Measurements from ENCODE around the gene PHLPP1. TPM values are rescaled to one million over a fixed set of nuclear protein-coding genes. Genes with fewer than 3 reads are reported as not detected.

Gene PHLPP1
- total and polyA plus RNA-seq, 4 experiments from 2014 or later = 0.36 to 7.8 (median 6.3) TPM; not detected in 1

- no peak overlapping the region for H3K27ac ChIP-seq (ENCODE audit: low read depth, low read length)
- ChIA-PET POLR2A (ENCODE audit: partially characterized antibody) (no interaction called here), CTCF (ENCODE audit: partially characterized antibody) (interaction anchor here (1.4 kb wide), 1 partner anchor 15 kb away, joined by 5 read pairs; no protein-coding TSS in a partner anchor)
- H3K27me3 ChIP-seq (ENCODE audit: insufficient read depth, low read length) = no peaks in the 10 kb centered on the region
- Mint-ChIP-seq H3K27me3 (no peaks in the 10 kb centered on the region), H3K4me1 (peaks cover 0 to 2% (median 0%) of the 10 kb centered on the region in 4 donors), H3K27ac (no peak overlapping the region), H3K9me3 (no peaks in the 10 kb centered on the region), H3K4me3 (no peak overlapping the region), H3K36me3 (peaks cover 10 to 19% of the 10 kb centered on the region in 2 donors)
- no peaks in the 10 kb centered on the region for H3K36me3 ChIP-seq (ENCODE audit: insufficient read depth, low read length)
- H3K4me1 ChIP-seq (ENCODE audit: insufficient read depth, low read length) = no peaks in the 10 kb centered on the region
- DNase-seq = no peak
- no peak overlapping the region for H3K4me3 ChIP-seq (ENCODE audit: low read length in 2 of 2)
- no peaks in the 10 kb centered on the region for H3K9me3 ChIP-seq (ENCODE audit: control insufficient read depth in 1 of 2, low read length in 2 of 2)
- intact Hi-C loops (cut with micrococcal nuclease) = no loop called here
Observed at GRCh38 chr18:62942578-62942977, 227.2 kb downstream of the PHLPP1 start.

- Histone ChIP-seq H3K27me3 (ENCODE audit: insufficient read depth, low read length) (no peaks in the 10 kb centered on the region), H3K27ac (ENCODE audit: low read depth, low read length) (no peak overlapping the region), H3K4me3 (ENCODE audit: low read length in 2 of 2) (no peak overlapping the region), H3K9me3 (ENCODE audit: control insufficient read depth in 1 of 2, low read length in 2 of 2) (no peaks in the 10 kb centered on the region), H3K36me3 (ENCODE audit: insufficient read depth, low read length) (no peaks in the 10 kb centered on the region), H3K4me1 (ENCODE audit: insufficient read depth, low read length) (no peaks in the 10 kb centered on the region)
- no peaks in the 10 kb centered on the region for H3K27me3 Mint-ChIP-seq
- H3K4me3 Mint-ChIP-seq = no peak overlapping the region
- intact Hi-C loops (cut with micrococcal nuclease) = no loop called here
- no peaks in the 10 kb centered on the region for H3K9me3 Mint-ChIP-seq
- ChIA-PET POLR2A (ENCODE audit: partially characterized antibody) (no interaction called here), CTCF (ENCODE audit: partially characterized antibody) (no interaction called here)
- DNase-seq = no peak
- peaks cover 0 to 2% (median 0%) of the 10 kb centered on the region in 4 donors for H3K4me1 Mint-ChIP-seq
- H3K27ac Mint-ChIP-seq = no peak overlapping the region
- H3K36me3 Mint-ChIP-seq = peaks cover 12 to 19% of the 10 kb centered on the region in 2 donors
Observed at GRCh38 chr18:62944454-62944853, 229.1 kb downstream of the PHLPP1 start.

- ChIA-PET CTCF (ENCODE audit: partially characterized antibody) (no interaction called here), POLR2A (ENCODE audit: partially characterized antibody) (no interaction called here)
- no peak overlapping the region for H3K4me3 ChIP-seq (ENCODE audit: low read length in 2 of 2)
- Mint-ChIP-seq H3K4me3 (no peak overlapping the region), H3K9me3 (no peaks in the 10 kb centered on the region), H3K27ac (no peak overlapping the region), H3K27me3 (no peaks in the 10 kb centered on the region), H3K4me1 (peaks cover 0 to 4% (median under 1%) of the 10 kb centered on the region in 4 donors), H3K36me3 (peaks cover 12% of the 10 kb centered on the region in 2 donors)
- H3K27ac ChIP-seq (ENCODE audit: low read depth, low read length) = no peak overlapping the region
- intact Hi-C loops (cut with micrococcal nuclease) = no loop called here
- no peaks in the 10 kb centered on the region for H3K9me3 ChIP-seq (ENCODE audit: control insufficient read depth in 1 of 2, low read length in 2 of 2)
- no peaks in the 10 kb centered on the region for H3K36me3 ChIP-seq (ENCODE audit: insufficient read depth, low read length)
- no peaks in the 10 kb centered on the region for H3K27me3 ChIP-seq (ENCODE audit: insufficient read depth, low read length)
- no peaks in the 10 kb centered on the region for H3K4me1 ChIP-seq (ENCODE audit: insufficient read depth, low read length)
- no peak for DNase-seq
Observed at GRCh38 chr18:62948788-62949187, 233.4 kb downstream of the PHLPP1 start.

- no peaks in the 10 kb centered on the region for H3K27me3 ChIP-seq (ENCODE audit: insufficient read depth, low read length)
- Mint-ChIP-seq H3K36me3 (peaks cover 8 to 9% of the 10 kb centered on the region in 2 donors), H3K9me3 (no peaks in the 10 kb centered on the region), H3K27me3 (no peaks in the 10 kb centered on the region), H3K27ac (no peak overlapping the region), H3K4me3 (no peak overlapping the region), H3K4me1 (peaks cover 0 to 9% (median 1%) of the 10 kb centered on the region in 4 donors)
- intact Hi-C loops (cut with micrococcal nuclease) = no loop called here
- POLR2A ChIA-PET (ENCODE audit: partially characterized antibody) = no interaction called here
- no peaks in the 10 kb centered on the region for H3K9me3 ChIP-seq (ENCODE audit: control insufficient read depth in 1 of 2, low read length in 2 of 2)
- H3K36me3 ChIP-seq (ENCODE audit: insufficient read depth, low read length) = no peaks in the 10 kb centered on the region
- CTCF ChIA-PET (ENCODE audit: partially characterized antibody) = no interaction called here
- H3K27ac ChIP-seq (ENCODE audit: low read depth, low read length) = no peak overlapping the region
- DNase-seq = no peak
- H3K4me3 ChIP-seq (ENCODE audit: low read length in 2 of 2) = no peak overlapping the region
- H3K4me1 ChIP-seq (ENCODE audit: insufficient read depth, low read length) = no peaks in the 10 kb centered on the region
Observed at GRCh38 chr18:62950246-62950645, 234.9 kb downstream of the PHLPP1 start.

GRCh38 chr18:62952807-62953206, 237.5 kb downstream of the PHLPP1 start:
- Histone ChIP-seq H3K4me3 (ENCODE audit: low read length in 2 of 2) (no peak overlapping the region), H3K27me3 (ENCODE audit: insufficient read depth, low read length) (no peaks in the 10 kb centered on the region), H3K27ac (ENCODE audit: low read depth, low read length) (no peak overlapping the region), H3K9me3 (ENCODE audit: control insufficient read depth in 1 of 2, low read length in 2 of 2) (no peaks in the 10 kb centered on the region), H3K36me3 (ENCODE audit: insufficient read depth, low read length) (no peaks in the 10 kb centered on the region), H3K4me1 (ENCODE audit: insufficient read depth, low read length) (no peaks in the 10 kb centered on the region)
- peaks cover 0 to 9% (median 1%) of the 10 kb centered on the region in 4 donors for H3K4me1 Mint-ChIP-seq
- no peak overlapping the region for H3K27ac Mint-ChIP-seq
- ChIA-PET POLR2A (ENCODE audit: partially characterized antibody) (no interaction called here), CTCF (ENCODE audit: partially characterized antibody) (interaction anchor here (0.6 to 1.7 kb wide), 2 partner anchors 238 to 633 kb away, joined by 3 to 5 read pairs; partner anchors contain the start of gene PHLPP1)
- H3K9me3 Mint-ChIP-seq = no peaks in the 10 kb centered on the region
- no peaks in the 10 kb centered on the region for H3K27me3 Mint-ChIP-seq
- intact Hi-C loops (cut with micrococcal nuclease) = no loop called here
- peaks cover 0 to 2% of the 10 kb centered on the region in 2 donors for H3K36me3 Mint-ChIP-seq
- H3K4me3 Mint-ChIP-seq = no peak overlapping the region
- DNase-seq = no peak

GRCh38 chr18:62953663-62954062, 238.3 kb downstream of the PHLPP1 start:
- ChIA-PET CTCF (ENCODE audit: partially characterized antibody) (interaction anchor here (1.7 kb wide), 1 partner anchor 239 kb away, joined by 5 read pairs; the partner anchor contains the start of gene PHLPP1), POLR2A (ENCODE audit: partially characterized antibody) (no interaction called here)
- Histone ChIP-seq H3K9me3 (ENCODE audit: control insufficient read depth in 1 of 2, low read length in 2 of 2) (no peaks in the 10 kb centered on the region), H3K36me3 (ENCODE audit: insufficient read depth, low read length) (no peaks in the 10 kb centered on the region), H3K4me1 (ENCODE audit: insufficient read depth, low read length) (no peaks in the 10 kb centered on the region), H3K4me3 (ENCODE audit: low read length in 2 of 2) (no peak overlapping the region), H3K27me3 (ENCODE audit: insufficient read depth, low read length) (no peaks in the 10 kb centered on the region), H3K27ac (ENCODE audit: low read depth, low read length) (no peak overlapping the region)
- no peaks in the 10 kb centered on the region for H3K36me3 Mint-ChIP-seq
- intact Hi-C loops (cut with micrococcal nuclease) = no loop called here
- H3K4me1 Mint-ChIP-seq = peaks cover 0 to 9% (median 1%) of the 10 kb centered on the region in 4 donors
- H3K4me3 Mint-ChIP-seq = no peak overlapping the region
- DNase-seq = no peak
- H3K27me3 Mint-ChIP-seq = no peaks in the 10 kb centered on the region
- H3K9me3 Mint-ChIP-seq = no peaks in the 10 kb centered on the region
- no peak overlapping the region for H3K27ac Mint-ChIP-seq

GRCh38 chr18:62954366-62954765, 239.0 kb downstream of the PHLPP1 start:
- H3K4me3 ChIP-seq (ENCODE audit: low read length in 2 of 2) = no peak overlapping the region
- ChIA-PET CTCF (ENCODE audit: partially characterized antibody) (interaction anchor here (1.7 kb wide), 1 partner anchor 240 kb away, joined by 5 read pairs; the partner anchor contains the start of gene PHLPP1), POLR2A (ENCODE audit: partially characterized antibody) (no interaction called here)
- H3K27me3 Mint-ChIP-seq = no peaks in the 10 kb centered on the region
- H3K27ac ChIP-seq (ENCODE audit: low read depth, low read length) = no peak overlapping the region
- H3K4me1 ChIP-seq (ENCODE audit: insufficient read depth, low read length) = no peaks in the 10 kb centered on the region
- no peaks in the 10 kb centered on the region for H3K36me3 Mint-ChIP-seq
- H3K9me3 ChIP-seq (ENCODE audit: control insufficient read depth in 1 of 2, low read length in 2 of 2) = no peaks in the 10 kb centered on the region
- intact Hi-C loops (cut with micrococcal nuclease) = no loop called here
- H3K27ac Mint-ChIP-seq = no peak overlapping the region
- no peaks in the 10 kb centered on the region for H3K27me3 ChIP-seq (ENCODE audit: insufficient read depth, low read length)
- H3K4me3 Mint-ChIP-seq = no peak overlapping the region
- no peaks in the 10 kb centered on the region for H3K9me3 Mint-ChIP-seq
- DNase-seq = no peak
- H3K4me1 Mint-ChIP-seq = peaks cover 0 to 9% (median 1%) of the 10 kb centered on the region in 4 donors
- no peaks in the 10 kb centered on the region for H3K36me3 ChIP-seq (ENCODE audit: insufficient read depth, low read length)
